K562 treated with DMSO at 1 percent for 4 hours (cell line): ENCODE measurements around the gene NPC1L1. TPM values are rescaled to one million over a fixed set of nuclear protein-coding genes. Genes with fewer than 3 reads are reported as not detected.

ENCODE experiments used
- total RNA-seq: library from RNA; unstranded; fragments of 300-600 nt; gene quantifications from 2 replicates; pipeline ENCODE4 v1.2.3, GENCODE V29; 2022; ENCODE audit not compliant: insufficient read depth

The NPC1L1 gene
- 0.19 TPM in 1 of 2 replicates, not detected in the other for total RNA-seq

GRCh38 chr7:44541028-44541869 is at the start of gene NPC1L1:
Gene NPC1L1, minus strand, starts transcription at chr7:44541330. Its CDS starts 71 bp downstream, at chr7:44541259.

GRCh38 chr7:44581879-44582603 is 40.9 kb upstream of the NPC1L1 start, which contains the start of gene TMED4:
Gene TMED4, minus strand, starts transcription at chr7:44582231. Its CDS starts 25 bp downstream, at chr7:44582206.

GRCh38 chr7:44573464-44574286 is 32.5 kb upstream of the NPC1L1 start, which contains the start of gene DDX56:
Gene DDX56, minus strand, starts transcription at chr7:44573908. Its CDS starts 13 bp downstream, at chr7:44573895.

GRCh38 chr7:44490351-44491200 is 50.6 kb downstream of the NPC1L1 start, which contains the start of gene NUDCD3:
Gene NUDCD3, minus strand, starts transcription at chr7:44490658. Its CDS starts 58 bp downstream, at chr7:44490600.

Other genes starting within 250 kb of the NPC1L1 start
- not detected in 2 replicates for gene CAMK2B, start 215.7 kb downstream of the NPC1L1 start, total RNA-seq
- gene NUDCD3, start 50.7 kb downstream of the NPC1L1 start, total RNA-seq = 17.6 and 17.9 TPM in 2 replicates
- 57.7 and 58.1 TPM in 2 replicates for gene DDX56, start 32.6 kb upstream of the NPC1L1 start, total RNA-seq
- gene TMED4, start 40.9 kb upstream of the NPC1L1 start, total RNA-seq = 56.1 and 62.5 TPM in 2 replicates
- 84.4 and 88.1 TPM in 2 replicates for gene OGDH, start 65.3 kb upstream of the NPC1L1 start, total RNA-seq
- gene ZMIZ2, start 207.5 kb upstream of the NPC1L1 start, total RNA-seq = 10.5 and 17.3 TPM in 2 replicates